Measurements from ENCODE around the gene CCS. TPM values are rescaled to one million over a fixed set of nuclear protein-coding genes. Genes with fewer than 3 reads are reported as not detected.

The CCS gene
- total and polyA plus RNA-seq, 4 donors, result 25.7 to 287 (median 38.9) TPM

DNA sequence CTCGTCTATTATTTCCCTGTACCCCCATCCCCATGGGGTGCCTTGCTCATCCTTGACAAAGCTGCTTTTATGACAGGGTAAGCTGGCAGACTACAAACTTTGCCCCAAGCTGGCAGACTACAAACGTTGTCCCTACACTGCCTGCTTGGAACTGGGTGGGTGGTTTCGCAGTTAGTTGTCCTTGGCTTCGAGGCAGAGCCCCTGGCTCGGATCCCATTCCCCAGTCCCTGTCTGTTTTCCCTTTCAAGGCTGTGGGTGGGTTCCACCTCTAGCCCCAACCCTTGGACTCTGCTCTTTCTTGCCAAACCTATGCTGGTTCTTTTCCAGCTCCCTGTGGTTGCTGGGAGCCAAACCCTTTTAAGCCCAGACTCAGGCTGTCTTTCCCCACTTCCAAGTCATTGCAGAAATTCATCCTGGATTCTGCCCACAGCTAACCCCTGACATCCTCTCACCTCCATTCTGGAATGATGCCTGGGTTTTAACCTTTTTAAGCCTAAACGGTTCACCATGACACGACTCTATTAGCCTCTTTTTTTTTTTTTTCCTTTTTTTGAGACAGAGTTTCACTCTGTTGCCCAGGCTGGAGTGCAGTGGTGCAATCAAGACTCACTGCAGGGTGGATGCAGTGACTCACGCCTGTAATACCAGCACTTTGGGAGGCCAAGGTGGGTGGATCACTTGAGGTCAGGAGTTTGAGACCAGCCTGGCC, 14.3 kb downstream of the CCS start:
- no peaks in the 10 kb centered on the region for H3K36me3 ChIP-seq (ENCODE audit: control insufficient read depth in 1 of 2, insufficient read depth in 2 of 2, low read length in 1 of 2)
- H3K4me1 ChIP-seq (ENCODE audit: control insufficient read depth in 1 of 2, insufficient read depth in 2 of 2, low read length in 2 of 2), result peaks cover 0 to 3% of the 10 kb centered on the region in 2 donors
- ATAC-seq (ENCODE audit: low FRiP score), result peak; percentile 81
- intact Hi-C loops (cut with DNase I), result no loop called here
- H3K27me3 ChIP-seq (ENCODE audit: control insufficient read depth in 1 of 2, insufficient read depth in 2 of 2, low read length in 1 of 2), result no peaks in the 10 kb centered on the region
- peak; percentile 86 to 88 for DNase-seq
- no peaks in the 10 kb centered on the region for H3K9me3 ChIP-seq (ENCODE audit: control insufficient read depth, low read length)
- no peak overlapping the region for H3K4me3 ChIP-seq (ENCODE audit: low read length in 2 of 2)
- WGBS, 2 donors, result 5 to 7% methylated on average over 8 of the region's 8 CpGs
- H3K27ac ChIP-seq (ENCODE audit: low read depth in 1 of 2, low read length in 2 of 2), result peak overlapping the region; percentile 33 to 85

DNA sequence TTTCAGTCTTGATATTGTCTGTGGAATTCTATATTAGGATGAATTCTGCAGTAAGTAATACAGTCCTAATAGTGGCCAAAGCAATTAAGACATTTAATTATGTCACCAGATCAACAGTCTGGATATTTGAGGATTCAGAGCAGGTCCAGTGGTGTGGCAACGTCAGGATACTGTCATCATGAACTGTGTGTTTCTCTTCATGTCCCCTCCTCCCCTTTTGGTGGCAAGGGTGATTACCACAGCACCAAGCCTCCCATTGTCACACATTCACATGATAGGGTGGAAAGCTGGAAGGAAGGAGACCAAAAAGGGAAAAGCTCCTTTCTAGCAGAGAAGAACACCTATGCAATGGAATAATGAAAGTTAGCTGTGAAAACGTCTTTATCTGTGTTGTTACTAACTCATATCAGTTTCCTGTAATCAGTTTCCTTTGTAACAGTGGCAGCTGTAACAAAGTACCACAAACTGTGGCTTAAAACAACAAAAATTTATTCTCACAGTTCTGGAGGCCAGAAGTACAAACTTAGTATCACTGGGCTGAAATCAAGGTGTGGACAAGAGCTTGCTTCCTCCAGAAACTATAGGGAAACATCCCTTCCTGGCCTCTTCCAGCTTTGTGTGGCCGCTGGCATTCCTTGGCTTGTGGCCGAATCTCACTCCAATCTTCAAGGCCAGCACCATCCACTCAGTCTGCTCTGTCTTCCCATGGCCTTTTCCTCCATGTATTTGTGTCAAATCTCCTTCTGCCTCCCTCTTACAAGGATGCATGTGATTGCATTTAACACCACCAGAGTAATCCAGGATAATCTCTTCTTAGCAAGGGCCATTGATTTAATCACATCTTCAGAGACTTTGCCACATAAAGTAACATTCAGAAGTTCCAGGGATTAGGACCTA, 17.0 kb downstream of the CCS start:
- intact Hi-C loops (cut with DNase I), result no loop called here
- Histone ChIP-seq H3K4me3 (ENCODE audit: low read length in 2 of 2) (no peak overlapping the region), H3K9me3 (ENCODE audit: control insufficient read depth, low read length) (no peaks in the 10 kb centered on the region), H3K27ac (ENCODE audit: low read depth in 1 of 2, low read length in 2 of 2) (no peak overlapping the region), H3K4me1 (ENCODE audit: control insufficient read depth in 1 of 2, insufficient read depth in 2 of 2, low read length in 2 of 2) (no peaks in the 10 kb centered on the region), H3K36me3 (ENCODE audit: control insufficient read depth in 1 of 2, insufficient read depth in 2 of 2, low read length in 1 of 2) (no peaks in the 10 kb centered on the region), H3K27me3 (ENCODE audit: control insufficient read depth in 1 of 2, insufficient read depth in 2 of 2, low read length in 1 of 2) (no peaks in the 10 kb centered on the region)
- WGBS, 2 donors, result 68 to 69% methylated on average over 4 of the region's 4 CpGs
- DNase-seq (no peak), ATAC-seq (ENCODE audit: low FRiP score) (no peak)

DNA sequence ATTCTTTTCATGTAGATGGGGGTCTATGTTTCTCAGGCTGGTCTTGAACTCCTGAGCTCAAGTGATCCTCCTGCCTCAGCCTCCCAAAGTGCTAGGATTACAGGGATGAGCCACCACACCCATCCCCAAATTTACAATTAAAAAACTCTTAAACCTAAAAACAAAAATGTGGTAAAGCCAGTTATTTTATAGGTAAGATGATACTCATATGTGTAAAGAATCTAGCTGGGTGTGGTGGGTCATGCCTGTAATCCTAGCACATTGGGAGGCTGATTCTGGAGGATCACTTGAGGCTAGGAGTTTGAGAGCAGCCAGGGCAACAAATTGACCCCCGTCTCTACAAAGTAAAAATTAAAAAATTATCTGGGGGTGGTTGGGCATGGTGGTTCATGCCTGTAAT, 19.5 kb downstream of the CCS start:
- WGBS, 2 donors, result 94 to 96% methylated on average over 1 of the region's 1 CpG
- H3K4me3 ChIP-seq (ENCODE audit: low read length in 2 of 2), result no peak overlapping the region
- no peaks in the 10 kb centered on the region for H3K9me3 ChIP-seq (ENCODE audit: control insufficient read depth, low read length)
- intact Hi-C loops (cut with DNase I), result no loop called here
- DNase-seq, result no peak
- H3K27me3 ChIP-seq (ENCODE audit: control insufficient read depth in 1 of 2, insufficient read depth in 2 of 2, low read length in 1 of 2), result no peaks in the 10 kb centered on the region
- ATAC-seq (ENCODE audit: low FRiP score), result no peak
- H3K36me3 ChIP-seq (ENCODE audit: control insufficient read depth in 1 of 2, insufficient read depth in 2 of 2, low read length in 1 of 2), result no peaks in the 10 kb centered on the region
- no peak overlapping the region for H3K27ac ChIP-seq (ENCODE audit: low read depth in 1 of 2, low read length in 2 of 2)
- H3K4me1 ChIP-seq (ENCODE audit: control insufficient read depth in 1 of 2, insufficient read depth in 2 of 2, low read length in 2 of 2), result no peaks in the 10 kb centered on the region

DNA sequence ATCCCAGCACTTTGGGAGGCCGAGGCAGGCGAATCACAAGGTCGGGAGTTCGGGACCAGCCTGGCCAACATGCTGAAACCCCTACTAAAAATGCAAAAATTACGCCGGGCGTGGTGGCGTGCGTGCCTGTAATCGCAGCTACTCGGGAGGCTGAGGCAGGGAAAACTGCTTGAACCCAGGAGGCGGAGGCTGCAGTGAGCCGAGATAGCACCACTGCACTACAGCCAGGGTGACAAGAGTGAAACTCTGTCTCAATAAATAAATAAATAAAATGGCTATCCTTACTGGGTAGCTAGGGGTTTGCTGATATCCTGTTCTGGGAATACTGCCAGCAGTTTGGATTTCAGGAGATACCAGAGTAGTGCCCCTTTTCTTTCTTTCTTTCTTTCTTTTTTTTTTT, 21.1 kb downstream of the CCS start:
- ATAC-seq (ENCODE audit: low FRiP score) (no peak), DNase-seq (no peak)
- intact Hi-C loops (cut with DNase I), result no loop called here
- H3K27me3 ChIP-seq (ENCODE audit: control insufficient read depth in 1 of 2, insufficient read depth in 2 of 2, low read length in 1 of 2), result no peaks in the 10 kb centered on the region
- 88 to 89% methylated on average over 13 of the region's 13 CpGs for WGBS, 2 donors
- H3K4me3 ChIP-seq (ENCODE audit: low read length in 2 of 2), result no peak overlapping the region
- no peaks in the 10 kb centered on the region for H3K36me3 ChIP-seq (ENCODE audit: control insufficient read depth in 1 of 2, insufficient read depth in 2 of 2, low read length in 1 of 2)
- H3K4me1 ChIP-seq (ENCODE audit: control insufficient read depth in 1 of 2, insufficient read depth in 2 of 2, low read length in 2 of 2), result no peaks in the 10 kb centered on the region
- H3K9me3 ChIP-seq (ENCODE audit: control insufficient read depth, low read length), result no peaks in the 10 kb centered on the region
- H3K27ac ChIP-seq (ENCODE audit: low read depth in 1 of 2, low read length in 2 of 2), result no peak overlapping the region

DNA sequence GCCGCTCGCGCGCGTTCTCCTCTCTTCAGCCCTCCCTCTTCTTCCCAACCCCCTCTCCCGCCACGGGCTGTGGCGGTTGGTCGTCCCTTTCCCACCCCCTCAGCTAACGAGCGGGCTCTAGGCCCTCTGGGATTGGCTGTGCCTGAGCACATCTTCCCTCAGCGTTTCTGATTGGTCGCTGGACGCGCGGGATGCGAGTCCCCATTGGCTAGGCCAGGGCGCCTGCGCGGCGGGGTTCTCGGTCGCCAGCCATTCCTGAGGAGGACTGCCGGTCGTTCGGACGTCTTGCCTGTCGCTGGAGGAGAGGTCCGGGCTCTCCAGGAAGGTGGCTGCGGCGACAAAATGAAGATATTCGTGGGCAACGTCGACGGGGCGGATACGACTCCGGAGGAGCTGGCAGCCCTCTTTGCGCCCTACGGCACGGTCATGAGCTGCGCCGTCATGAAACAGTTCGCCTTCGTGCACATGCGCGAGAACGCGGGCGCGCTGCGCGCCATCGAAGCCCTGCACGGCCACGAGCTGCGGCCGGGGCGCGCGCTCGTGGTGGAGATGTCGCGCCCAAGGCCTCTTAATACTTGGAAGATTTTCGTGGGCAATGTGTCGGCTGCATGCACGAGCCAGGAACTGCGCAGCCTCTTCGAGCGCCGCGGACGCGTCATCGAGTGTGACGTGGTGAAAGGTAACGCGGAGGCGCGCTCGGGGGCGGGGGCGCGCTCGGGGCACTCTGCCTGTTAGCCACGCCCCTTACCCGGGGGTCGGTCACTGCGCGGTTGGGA, 23.6 kb downstream of the CCS start, which contains the start of gene RBM14:
TSS of gene RBM14 (plus strand) at position 252 of the 776 bp plus-strand sequence. CDS start at position 343, 91 bp downstream.
- intact Hi-C loops (cut with DNase I), result no loop called here
- ATAC-seq (ENCODE audit: low FRiP score), result peak; percentile 97
- Histone ChIP-seq H3K9me3 (ENCODE audit: control insufficient read depth, low read length) (no peaks in the 10 kb centered on the region), H3K4me1 (ENCODE audit: control insufficient read depth in 1 of 2, insufficient read depth in 2 of 2, low read length in 2 of 2) (no peaks in the 10 kb centered on the region), H3K36me3 (ENCODE audit: control insufficient read depth in 1 of 2, insufficient read depth in 2 of 2, low read length in 1 of 2) (no peaks in the 10 kb centered on the region), H3K27ac (ENCODE audit: low read depth in 1 of 2, low read length in 2 of 2) (peak within 1 kb of the TSS; percentile 32 to 84), H3K27me3 (ENCODE audit: control insufficient read depth in 1 of 2, insufficient read depth in 2 of 2, low read length in 1 of 2) (no peaks in the 10 kb centered on the region), H3K4me3 (ENCODE audit: low read length in 2 of 2) (peak within 1 kb of the TSS; percentile 78 to 93)
- peak; percentile 99 to 100 for DNase-seq
- WGBS, 2 donors, result 0 to 1% methylated on average over 86 to 90 of the region's 90 CpGs

DNA sequence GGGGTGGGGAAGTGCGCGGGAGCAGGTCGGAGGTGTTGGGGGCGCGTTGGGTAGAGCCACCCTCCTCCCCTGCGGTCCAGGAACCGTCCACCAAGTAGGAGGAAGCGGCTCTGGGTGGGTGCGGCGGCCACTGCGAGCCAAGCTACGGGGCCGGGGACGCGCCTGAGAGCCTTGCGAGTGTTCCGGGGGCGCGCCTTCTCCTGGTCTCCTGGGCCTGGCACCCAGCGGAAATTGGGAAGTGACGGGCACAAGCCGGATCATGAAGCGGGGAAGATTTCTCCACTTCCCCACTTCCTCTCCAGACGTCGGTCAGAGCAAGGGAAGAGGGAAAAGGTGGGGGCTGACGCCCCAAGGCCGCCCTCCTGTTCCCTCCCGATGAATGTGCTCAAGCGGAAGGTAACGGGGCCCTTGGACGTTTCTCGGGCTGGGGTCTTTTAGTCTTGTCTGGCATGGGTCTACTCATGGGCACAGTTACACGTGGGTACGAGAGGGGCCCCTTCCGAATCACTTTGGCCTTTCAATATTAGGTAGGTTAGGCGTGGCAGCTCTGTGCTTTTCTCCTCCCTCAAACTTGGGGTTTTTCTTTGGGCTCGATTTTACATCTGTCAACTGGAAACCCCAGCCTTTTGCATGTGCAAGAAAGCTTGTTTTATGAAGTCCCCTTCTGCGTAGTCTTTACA, 24.3 kb downstream of the CCS start:
- H3K27me3 ChIP-seq (ENCODE audit: control insufficient read depth in 1 of 2, insufficient read depth in 2 of 2, low read length in 1 of 2), result no peaks in the 10 kb centered on the region
- no peaks in the 10 kb centered on the region for H3K4me1 ChIP-seq (ENCODE audit: control insufficient read depth in 1 of 2, insufficient read depth in 2 of 2, low read length in 2 of 2)
- DNase-seq (peak; percentile 92 to 93), ATAC-seq (ENCODE audit: low FRiP score) (peak; percentile 76)
- H3K4me3 ChIP-seq (ENCODE audit: low read length in 2 of 2), result peak overlapping the region; percentile 78 to 93
- no peaks in the 10 kb centered on the region for H3K9me3 ChIP-seq (ENCODE audit: control insufficient read depth, low read length)
- WGBS, 2 donors, result 0 to 1% methylated on average over 24 to 38 of the region's 38 CpGs
- H3K27ac ChIP-seq (ENCODE audit: low read depth in 1 of 2, low read length in 2 of 2), result peak overlapping the region; percentile 32 to 66
- no peaks in the 10 kb centered on the region for H3K36me3 ChIP-seq (ENCODE audit: control insufficient read depth in 1 of 2, insufficient read depth in 2 of 2, low read length in 1 of 2)
- intact Hi-C loops (cut with DNase I), result no loop called here

DNA sequence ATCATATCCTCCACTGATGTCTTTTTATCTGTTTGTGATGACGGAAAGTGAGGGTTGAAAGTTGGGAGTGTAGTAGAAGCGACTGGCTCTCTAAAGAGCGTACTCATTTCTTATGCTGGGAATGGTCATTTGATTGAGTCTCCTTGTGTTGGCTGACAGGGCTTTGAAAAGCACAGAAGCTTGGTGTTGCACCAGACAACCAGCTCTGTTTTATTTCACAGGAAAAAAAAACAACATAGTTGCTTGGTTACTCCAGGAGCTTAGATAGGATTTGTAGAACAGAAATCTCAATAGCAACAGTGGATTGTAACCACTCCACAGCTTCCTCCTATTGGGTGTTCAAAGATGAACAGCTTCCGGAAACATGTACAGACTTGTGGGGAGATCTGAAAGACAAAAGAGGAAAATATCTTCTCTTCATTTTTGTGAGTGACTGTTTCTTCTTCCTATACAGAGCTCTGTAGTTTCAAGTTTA, 26.1 kb downstream of the CCS start:
- intact Hi-C loops (cut with DNase I), result no loop called here
- peak overlapping the region; percentile 57 to 68 for H3K27ac ChIP-seq (ENCODE audit: low read depth in 1 of 2, low read length in 2 of 2)
- peak overlapping the region; percentile 14 to 93 for H3K4me3 ChIP-seq (ENCODE audit: low read length in 2 of 2)
- DNase-seq (no peak), ATAC-seq (ENCODE audit: low FRiP score) (no peak)
- H3K4me1 ChIP-seq (ENCODE audit: control insufficient read depth in 1 of 2, insufficient read depth in 2 of 2, low read length in 2 of 2), result no peaks in the 10 kb centered on the region
- no peaks in the 10 kb centered on the region for H3K9me3 ChIP-seq (ENCODE audit: control insufficient read depth, low read length)
- H3K36me3 ChIP-seq (ENCODE audit: control insufficient read depth in 1 of 2, insufficient read depth in 2 of 2, low read length in 1 of 2), result no peaks in the 10 kb centered on the region
- no peaks in the 10 kb centered on the region for H3K27me3 ChIP-seq (ENCODE audit: control insufficient read depth in 1 of 2, insufficient read depth in 2 of 2, low read length in 1 of 2)
- 8 to 11% methylated on average over 4 of the region's 4 CpGs for WGBS, 2 donors

DNA sequence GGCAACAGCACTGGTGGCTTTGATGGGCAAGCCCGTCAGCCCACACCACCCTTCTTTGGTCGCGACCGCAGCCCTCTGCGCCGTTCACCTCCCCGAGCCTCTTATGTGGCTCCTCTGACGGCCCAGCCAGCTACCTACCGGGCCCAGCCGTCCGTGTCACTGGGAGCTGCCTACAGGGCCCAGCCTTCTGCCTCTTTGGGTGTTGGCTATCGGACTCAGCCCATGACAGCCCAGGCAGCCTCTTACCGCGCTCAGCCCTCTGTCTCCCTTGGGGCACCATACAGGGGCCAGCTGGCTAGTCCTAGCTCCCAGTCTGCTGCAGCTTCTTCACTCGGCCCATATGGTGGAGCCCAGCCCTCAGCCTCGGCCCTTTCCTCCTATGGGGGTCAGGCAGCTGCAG, 31.5 kb downstream of the CCS start:
- Histone ChIP-seq H3K9me3 (ENCODE audit: control insufficient read depth, low read length) (no peaks in the 10 kb centered on the region), H3K4me3 (ENCODE audit: low read length in 2 of 2) (no peak overlapping the region), H3K36me3 (ENCODE audit: control insufficient read depth in 1 of 2, insufficient read depth in 2 of 2, low read length in 1 of 2) (peaks cover 0 to 20% of the 10 kb centered on the region in 2 donors), H3K27me3 (ENCODE audit: control insufficient read depth in 1 of 2, insufficient read depth in 2 of 2, low read length in 1 of 2) (no peaks in the 10 kb centered on the region), H3K4me1 (ENCODE audit: control insufficient read depth in 1 of 2, insufficient read depth in 2 of 2, low read length in 2 of 2) (peaks cover 0 to 2% of the 10 kb centered on the region in 2 donors), H3K27ac (ENCODE audit: low read depth in 1 of 2, low read length in 2 of 2) (no peak overlapping the region)
- DNase-seq (no peak), ATAC-seq (ENCODE audit: low FRiP score) (no peak)
- 84 to 85% methylated on average over 16 of the region's 16 CpGs for WGBS, 2 donors
- intact Hi-C loops (cut with DNase I), result no loop called here

All from aorta (tissue), 5 donors.